Activated CD4-positive, CD25-positive, alpha-beta regulatory T cell treated with anti-CD3 and anti-CD28 coated beads, Interleukin-2, amount 50 U/mL, for 16 hours (primary cell): ENCODE measurements around the gene ZIC3.
"Not testable (repeated sequence)": the region's sequence is repeated elsewhere in the genome, so short reads cannot be mapped to it uniquely, and the experiment has no call there.

Experiments used
- DNase-seq: peaks from one replicate; pipeline ENCODE4 v3.0.0-alpha.2; 2020; ENCODE audit warnings: low read depth, low spot score

ZIC3 gene

DNA sequence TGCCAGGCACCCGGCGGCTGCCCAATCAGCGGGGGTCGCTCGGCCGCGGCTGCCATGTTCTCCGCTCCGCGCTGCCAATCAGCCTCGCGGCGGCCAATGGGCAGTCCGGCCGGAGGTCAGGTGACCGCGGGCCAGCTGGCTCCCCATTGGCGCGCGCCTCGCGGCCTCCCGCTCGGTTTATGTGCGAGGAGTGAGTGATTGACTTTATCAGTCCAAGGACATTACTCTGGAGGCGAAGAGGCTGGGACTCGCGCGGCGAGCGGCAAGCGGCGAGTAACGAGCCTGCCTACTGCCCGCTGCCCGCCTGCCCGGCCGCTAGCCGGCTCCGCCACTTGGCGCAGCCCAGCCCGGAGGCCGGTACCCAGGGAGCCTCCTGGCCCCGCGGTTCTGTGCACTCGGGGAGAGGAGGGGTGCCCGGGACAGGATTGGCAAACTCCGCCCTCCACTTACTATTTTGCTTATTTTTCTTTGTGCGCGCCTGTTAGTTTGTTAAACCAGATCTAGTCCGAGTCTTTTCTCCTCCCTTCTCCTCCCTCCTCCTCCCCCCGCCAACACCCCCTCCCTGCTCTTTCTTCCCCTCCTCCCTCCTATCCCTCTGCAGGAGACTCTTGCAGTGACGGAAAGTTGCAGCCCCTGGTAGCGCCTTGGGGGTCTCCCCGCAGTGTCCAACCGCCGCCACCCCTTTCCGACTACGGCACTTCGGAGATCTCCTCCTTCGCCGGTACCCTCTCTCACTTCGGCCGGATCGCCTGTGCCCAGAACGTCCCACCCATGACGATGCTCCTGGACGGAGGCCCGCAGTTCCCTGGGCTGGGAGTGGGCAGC lies at the start of gene ZIC3:
ZIC3 (plus strand) TSS at position 207 of the 825 bp plus-strand sequence; CDS start at position 772, 565 bp downstream.
- DNase-seq = no peak

DNA sequence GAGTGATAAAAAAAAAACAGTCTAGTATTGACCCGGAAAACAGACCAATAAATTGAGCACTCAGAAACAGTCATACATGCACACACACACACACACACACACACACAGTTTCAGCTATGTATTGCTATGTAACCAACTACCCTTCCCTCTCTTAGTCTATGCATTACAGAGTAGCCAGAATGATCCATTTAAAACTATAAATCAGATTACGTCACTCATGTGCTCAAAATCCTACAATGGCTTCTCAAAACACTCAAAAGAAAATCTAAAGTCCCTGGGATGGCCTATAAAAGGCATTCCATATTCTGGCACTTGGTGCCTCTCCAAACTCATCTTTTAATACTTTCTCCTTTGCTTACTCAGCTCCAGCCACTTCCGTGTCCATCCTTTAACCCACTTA lies 46.5 kb upstream of the ZIC3 start:
- DNase-seq = no peak

DNA sequence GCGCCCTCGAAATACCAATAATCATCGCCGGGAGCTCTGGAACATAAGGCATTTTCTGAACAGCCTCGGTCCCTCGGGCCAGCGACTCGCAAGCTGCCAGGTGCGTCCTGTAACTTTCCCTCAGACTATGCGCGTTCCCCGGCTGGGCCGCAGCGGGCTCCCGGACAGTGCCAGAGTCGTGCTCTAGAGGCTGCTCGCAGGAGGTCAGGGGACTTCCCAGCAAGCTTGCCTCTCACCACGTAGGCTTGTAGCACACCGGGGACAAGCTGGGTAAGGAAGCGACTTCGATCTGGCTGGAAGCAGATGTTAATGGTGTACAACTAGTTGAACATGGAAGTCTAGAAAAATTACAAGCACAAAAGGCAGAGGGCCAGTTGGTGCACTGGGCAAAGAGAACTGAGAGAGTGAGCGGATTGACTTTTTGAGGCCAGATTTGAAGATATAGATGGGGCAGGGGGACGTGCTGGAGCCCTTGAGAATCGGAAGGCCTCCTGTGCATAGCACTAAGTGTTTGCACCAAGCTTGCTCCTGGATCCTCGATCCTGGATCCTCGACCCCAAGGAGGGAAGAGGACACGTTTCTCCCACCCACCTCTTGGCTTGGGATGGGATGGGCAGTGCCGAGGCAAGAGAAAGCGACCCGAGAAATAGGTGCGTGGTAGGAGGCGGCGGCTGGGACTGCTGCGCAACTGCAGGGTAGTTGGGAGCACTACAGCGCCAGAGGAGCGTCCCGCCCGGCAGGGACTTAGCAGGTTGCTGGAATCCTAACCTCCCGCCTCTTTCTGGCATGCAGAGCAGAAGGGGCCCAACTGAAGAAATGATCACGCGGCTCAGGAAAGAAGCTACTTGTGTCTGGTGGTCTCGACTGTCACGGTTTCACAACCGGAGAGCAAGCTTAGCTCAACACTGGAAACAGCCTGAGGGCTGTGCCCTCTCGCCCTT lies 19.9 kb upstream of the ZIC3 start:
- DNase-seq = no peak

DNA sequence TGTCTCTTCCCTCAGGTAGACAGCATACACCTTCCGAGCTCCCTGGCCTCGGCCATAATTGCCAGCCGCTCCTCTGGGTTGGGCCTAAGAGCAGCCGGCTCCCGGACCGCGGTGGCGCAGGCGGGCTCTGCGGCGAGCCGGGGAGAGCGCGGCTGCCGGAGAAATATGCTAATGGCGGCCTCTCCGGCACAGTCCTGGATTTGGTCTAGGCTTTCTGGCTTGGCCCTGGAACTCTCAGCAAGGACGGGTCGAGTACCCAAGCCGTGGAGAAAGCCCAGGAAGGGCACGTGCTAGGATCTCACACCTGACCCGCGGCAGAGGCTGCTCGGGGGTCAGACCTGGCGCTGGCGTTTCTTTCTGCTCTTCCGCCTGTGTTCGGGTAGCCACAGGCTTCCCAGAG lies 18.6 kb upstream of the ZIC3 start:
- DNase-seq = no peak

DNA sequence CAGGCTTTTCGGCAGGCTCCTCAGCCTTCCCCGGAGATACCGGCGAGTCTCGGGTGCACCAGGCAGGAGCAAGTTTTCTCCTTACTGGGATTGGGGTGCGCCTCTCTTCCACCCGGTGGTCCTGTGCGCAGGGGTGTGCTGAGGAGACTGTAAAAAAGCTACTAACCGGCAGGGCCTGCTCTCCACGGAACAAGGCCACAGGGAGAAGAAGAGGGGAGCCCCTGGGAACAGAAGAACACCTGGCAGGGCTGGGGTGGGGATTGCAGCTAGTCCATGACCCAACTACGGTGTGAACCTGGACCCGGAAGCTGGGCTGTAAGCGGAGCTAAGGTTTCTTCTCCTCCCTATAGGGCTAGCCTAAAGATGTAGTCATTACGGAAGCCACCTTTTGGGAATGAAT lies 17.7 kb upstream of the ZIC3 start:
- no peak for DNase-seq

DNA sequence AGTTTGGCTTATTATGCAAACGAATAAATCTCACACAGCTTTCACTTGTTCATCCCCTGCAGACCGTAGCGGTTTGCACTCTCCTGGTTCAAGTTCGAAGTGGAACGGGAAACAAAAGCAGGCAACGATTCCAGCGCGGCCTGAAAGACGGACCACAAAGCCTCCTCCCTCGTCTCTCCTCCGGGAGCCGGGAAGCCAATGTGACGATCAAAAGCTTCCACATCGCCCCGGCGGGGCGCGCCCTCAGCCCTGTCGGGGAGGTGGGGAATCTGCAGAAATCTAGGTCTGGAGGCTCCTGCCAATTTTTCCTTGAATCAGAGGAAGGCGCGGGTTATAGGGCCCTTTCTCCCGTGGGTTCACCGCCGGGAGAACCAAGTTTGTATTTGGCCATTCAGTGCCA lies 16.9 kb upstream of the ZIC3 start:
- DNase-seq = no peak

DNA sequence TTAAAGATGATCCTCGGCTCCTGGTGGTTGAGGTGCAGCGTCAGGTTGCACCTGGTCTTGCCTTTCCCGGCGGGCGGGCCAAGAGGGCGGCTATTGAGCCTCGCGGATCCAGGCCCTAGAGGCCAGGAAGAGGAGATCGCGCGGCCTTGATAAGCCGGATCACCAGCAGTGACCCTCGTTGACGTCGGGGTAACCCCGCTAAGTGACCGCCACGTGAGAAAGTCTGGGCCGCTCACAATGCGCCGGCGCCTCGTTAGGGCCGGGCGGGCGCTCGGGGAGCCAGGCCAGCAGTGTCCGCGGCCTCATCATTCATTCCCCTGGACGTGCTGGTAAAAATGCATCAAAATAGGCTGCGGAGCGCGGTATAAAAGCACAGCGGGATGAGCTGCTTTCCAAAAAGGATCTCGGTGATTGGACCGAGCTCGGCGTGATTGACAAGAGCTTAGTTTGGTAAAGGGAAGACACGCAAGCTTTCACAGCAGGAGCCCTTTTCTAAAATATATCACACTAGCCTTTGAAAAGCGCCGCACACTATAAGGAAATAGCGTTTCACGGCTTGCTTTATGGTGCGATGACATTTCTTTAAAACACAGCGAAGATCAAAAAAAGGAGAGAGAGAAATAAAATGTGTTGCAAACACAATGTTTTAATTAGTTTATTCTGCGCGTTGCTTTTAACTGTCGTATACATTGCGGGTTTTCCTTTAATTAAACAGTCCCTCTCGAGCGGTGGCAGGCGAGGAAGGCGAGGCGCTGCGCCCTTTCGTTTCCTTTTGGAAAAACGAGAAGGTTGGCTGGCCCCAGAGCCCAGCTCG lies 15.9 kb upstream of the ZIC3 start:
- DNase-seq = no peak

DNA sequence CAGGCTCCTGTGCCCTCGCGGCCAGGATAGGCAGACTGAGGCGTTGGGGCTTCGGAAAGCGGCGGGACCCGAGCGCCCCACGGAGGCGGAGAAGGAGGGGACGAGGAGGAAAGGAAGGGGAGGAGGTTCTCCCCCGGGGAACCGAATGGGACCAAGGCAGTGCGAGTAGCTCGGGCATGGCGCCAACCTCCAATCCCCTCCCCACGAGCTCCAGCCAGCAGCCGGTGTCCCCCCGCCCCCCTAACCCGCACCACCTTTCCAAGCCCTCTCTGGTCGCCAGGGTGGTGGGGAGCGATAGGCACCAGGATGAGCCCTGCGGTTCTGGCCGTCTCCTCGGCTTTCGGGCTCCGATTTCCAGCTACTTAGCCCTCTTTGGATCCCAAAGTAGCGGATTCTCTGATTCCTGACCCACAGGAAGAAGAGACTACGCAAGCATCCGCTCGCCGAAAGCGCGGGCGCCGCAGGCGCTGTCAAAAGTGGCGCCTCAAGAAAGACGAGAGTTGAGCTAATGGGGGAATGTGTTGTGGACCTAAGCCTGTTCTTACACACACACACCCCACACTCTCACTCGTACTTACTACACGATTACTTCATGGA lies 15.2 kb upstream of the ZIC3 start:
- DNase-seq = no peak

DNA sequence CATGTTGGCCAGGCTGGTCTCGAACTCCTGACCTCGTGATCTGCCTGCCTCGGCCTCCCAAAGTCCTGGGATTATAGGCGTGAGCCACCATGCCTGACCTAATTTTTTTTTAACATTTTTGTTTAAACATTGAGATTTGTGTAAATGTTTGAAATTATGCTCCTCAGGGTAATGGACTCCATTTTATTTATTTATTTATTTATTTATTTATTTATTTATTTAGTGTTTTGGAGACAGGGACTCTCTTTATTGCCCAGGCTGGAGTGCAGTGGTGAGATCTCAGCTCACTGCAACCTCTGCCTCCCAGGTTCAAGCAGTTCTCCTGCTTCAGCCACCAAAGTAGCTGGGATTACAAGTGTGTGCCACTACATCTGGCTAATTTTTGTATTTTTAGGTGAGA lies 13.8 kb upstream of the ZIC3 start:
- DNase-seq = not testable (repeated sequence)

DNA sequence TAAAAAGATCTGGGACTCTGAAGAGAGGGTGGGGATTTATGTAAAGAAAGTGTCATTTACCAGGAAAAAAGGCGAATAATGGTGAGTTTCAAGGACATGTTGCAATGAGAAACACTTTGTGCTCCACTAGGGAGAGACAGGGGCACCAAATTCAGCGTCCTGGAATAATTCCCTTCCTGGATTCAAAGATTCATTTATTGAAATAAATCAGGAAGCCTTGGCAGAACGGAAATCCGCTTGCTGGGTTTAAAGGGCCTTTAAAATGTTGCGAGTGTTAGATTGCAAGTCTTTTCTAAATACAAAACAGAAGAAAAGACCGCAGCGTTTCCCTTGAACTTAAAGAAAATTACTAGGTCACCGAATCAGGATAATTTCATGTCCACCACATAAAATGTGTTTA lies 3.8 kb upstream of the ZIC3 start:
- no peak for DNase-seq

DNA sequence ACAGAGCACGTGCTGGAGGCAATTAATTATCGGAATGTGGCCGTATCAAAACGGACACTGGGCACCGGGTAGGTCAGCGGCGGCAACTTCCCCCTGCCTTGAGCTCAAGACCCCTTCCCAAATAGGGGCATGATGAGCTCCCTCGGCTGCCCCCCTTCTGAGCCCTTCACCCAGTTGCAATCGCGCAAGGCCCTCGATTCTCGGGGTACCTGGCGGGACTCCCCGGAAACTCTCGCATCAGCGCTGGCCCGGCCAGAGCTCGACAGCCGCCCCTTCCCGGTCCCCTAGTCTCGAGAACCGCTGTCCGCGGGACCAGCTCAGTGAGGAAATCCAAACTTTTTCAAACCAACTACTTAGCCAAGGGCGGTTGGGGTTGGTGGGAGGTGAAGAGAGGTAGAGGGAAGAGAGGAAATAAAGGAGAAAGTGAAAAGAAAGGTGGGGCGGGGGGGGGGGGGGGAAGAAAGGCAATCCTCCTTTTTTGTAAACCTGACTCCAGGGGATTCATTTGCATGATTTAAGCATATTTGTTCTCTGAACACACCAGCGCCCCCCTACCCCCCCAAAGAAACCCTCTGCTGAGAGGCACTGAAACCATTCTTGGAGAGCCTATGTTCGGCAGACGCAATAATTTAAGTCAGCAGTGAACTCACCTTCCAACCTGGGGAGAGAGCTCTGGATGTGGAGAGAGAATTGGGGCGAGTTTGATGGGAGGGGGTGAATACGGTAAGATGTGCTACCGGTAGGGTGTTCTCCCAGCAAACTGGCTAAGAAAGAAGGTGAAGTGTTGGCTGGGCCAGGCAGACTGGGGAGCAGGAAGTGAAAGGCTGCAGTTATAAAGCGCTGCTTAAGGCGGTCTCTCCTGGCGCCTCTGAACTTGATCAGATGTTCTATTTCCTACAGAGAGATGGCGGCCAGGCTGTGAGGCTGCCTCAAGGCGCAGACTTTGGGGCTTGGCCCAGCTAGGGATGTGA lies 2.0 kb upstream of the ZIC3 start:
- no peak for DNase-seq

DNA sequence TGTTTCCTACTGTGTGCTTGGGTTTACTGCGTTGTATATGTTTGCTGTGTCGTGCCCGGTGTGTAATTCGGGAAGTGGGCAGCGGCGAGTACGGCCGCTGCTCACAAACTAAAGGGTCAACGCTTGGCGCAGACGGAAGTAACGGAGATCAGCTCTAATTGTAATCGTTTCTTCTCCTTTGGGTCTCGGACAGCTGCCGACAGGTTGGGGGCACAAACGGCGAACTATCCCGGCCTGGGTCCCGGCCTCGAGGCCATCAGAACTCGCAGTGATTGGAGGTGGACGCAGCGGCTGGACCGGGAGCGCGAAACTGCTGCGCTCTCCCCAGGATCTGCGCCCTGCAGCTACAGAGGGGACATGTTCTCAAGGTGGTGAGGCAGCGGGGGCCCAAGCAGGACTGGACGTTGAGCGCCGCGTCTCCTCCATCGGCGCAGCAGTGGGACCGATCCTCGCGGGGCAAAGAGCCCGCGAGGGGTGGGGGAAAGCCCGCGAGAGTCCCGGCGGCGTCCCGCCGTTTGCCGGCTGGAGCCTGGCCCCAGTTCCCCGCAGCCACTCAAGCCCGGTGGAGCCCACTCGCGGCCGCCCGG lies 516 bp upstream of the ZIC3 start:
- no peak for DNase-seq

DNA sequence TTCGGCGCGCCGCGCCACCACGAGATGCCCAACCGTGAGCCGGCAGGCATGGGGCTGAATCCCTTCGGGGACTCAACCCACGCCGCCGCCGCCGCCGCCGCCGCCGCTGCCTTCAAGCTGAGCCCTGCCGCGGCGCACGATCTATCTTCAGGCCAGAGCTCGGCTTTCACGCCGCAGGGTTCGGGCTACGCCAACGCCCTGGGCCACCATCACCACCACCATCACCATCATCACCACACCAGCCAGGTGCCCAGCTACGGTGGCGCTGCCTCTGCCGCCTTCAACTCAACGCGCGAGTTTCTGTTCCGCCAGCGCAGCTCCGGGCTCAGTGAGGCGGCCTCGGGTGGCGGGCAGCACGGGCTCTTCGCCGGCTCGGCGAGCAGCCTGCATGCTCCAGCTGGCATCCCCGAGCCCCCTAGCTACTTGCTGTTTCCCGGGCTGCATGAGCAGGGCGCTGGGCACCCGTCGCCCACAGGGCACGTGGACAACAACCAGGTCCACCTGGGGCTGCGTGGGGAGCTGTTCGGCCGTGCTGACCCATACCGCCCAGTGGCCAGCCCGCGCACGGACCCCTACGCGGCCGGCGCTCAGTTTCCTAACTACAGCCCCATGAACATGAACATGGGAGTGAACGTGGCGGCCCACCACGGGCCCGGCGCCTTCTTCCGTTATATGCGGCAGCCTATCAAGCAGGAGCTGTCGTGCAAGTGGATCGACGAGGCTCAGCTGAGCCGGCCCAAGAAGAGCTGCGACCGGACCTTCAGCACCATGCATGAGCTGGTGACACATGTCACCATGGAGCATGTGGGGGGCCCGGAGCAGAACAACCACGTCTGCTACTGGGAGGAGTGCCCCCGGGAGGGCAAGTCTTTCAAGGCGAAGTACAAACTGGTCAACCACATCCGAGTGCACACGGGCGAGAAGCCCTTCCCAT lies 1.1 kb downstream of the ZIC3 start:
- no peak for DNase-seq

DNA sequence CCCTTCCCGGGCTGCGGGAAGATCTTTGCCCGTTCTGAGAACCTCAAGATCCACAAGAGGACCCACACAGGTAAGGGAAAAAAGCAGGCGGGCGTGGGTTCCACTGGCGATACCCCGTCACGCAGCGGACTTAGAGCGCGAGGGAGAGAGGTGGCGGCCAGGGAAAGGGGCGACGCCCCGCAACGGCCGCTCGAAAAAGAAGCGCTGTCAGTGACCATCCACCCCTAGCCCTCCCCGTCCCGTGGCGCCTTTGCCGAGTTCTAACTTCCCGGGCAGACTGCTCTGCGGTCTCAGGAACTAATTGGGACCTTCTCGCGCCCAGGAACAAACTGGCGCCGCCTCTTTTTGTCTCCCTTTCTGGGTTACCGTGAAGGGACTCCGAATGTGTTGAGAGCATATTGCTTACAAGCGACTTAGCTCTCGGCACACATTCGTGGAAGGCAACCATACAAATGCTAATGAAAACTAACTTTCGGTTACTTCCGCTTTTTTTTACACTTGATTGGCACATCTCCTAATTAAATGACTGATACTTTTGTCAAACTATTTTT lies 1.8 kb downstream of the ZIC3 start:
- no peak for DNase-seq

DNA sequence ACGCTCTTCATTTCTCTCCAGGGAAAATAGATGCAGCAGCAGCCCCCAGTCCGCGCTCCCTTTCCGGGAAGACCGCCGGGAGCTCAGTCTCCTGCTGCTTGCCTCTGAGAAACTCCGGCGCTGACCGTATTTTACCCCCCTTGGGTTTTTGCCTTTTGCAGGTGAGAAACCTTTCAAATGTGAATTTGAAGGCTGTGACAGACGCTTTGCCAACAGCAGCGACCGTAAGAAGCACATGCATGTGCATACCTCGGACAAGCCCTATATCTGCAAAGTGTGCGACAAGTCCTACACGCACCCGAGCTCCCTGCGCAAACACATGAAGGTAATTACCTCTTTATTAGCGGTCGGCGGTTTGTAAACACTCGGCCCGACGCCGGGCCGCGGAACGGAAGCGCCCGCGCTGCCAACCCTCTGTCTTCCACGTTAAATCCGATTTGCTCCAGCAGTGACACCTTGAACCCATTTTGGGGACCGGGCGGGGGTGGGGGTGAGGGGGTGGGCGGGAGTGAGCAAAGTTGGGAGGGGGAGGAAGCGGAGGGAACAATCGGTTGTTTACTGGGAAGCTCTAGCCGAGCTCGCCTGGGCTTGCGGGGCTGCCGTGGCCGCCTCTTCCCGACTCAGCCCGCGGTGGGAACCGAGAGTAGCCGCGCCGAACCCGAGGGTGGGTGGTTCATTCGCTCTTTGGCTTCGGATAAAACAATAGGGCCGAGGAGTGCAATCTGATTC lies 3.0 kb downstream of the ZIC3 start:
- no peak for DNase-seq

DNA sequence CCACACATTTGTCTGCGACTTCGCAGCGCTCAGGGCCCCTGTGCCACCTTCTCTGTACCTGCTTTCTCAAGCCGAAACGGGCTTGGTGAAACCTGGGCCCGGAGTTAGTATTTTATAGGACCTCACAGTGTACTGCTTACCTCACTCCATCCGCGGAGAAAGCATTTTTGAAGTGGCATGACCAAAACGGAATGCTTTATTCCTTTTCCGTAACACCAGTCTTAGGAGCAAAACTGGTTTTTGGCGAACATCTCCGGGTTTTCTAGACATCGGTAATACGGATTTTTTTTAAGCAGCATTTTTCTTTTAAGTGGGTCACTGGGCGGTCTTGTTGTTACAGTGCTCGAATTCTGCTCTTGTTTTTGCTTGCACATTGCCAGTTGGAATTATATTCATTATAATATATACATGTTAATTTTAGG lies 3.6 kb downstream of the ZIC3 start:
- no peak for DNase-seq

DNA sequence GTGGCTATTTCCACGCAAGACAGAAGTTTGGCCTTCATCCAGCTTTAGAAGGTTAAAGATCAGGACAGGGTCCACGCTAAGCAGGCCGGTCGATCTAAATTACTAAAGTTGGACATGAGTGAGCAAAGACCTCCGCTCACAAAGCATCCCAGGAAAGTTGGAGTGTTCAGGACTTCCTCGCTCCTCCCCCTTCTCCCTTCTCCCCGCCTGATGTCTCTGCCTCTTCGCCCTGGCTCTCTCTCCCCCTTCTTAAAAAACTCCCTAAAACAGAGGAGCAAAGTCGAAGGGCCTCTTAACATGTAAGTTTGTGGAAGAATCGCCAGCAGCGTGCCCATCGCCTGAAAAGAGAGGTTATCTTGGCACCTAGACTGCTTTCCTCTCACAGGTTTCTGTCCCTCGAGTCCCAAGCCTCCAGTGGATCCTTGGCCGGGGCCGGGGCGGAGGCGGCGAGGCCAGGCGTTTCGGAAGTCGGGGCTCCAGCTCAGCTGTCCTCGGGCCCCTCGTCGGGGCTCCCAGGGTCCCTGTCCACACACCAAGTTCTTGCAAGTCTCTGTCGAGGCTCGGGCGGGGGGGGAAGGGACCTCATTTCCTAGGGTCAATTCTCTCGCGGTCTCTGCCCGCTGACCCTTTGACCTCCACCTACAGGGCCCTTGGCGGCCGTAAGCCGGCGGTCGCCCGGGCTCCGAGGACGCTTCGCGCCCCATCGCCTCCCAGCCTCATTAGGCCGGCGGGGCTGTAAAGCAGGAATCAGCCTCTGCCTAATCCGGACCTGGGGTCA lies 7.6 kb downstream of the ZIC3 start:
- no peak for DNase-seq
